ENCODE measurements around the gene SLIT1. TPM values are rescaled to one million over a fixed set of nuclear protein-coding genes. Genes with fewer than 3 reads are reported as not detected.

SLIT1 gene
- total and polyA plus RNA-seq, 3 donors from 2014 or later: 1.9 to 4.6 (median 2.5) TPM

DNA sequence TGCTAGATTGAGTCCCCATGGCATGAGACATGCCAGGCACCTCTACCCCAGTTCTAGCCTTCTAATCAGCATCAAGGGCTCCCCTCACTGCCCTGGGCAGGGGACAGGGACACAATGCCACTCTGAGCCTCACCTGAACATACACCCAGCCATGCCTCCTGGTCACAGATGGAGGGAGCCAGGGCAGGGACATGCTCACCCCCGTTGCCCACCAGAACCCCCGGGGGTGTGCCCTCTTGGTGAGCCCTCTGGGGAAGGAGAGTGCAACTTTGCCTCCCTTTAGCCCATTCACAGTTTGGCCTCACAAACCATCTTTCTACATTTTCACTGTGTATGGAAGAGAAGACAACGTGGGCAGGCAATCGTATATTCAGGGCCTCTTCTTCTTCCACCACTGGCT lies 186.4 kb downstream of the SLIT1 start:
- H3K36me3 ChIP-seq (ENCODE audit: low read depth, missing control alignments): no peaks in the 10 kb centered on the region
- 96 to 98% methylated on average over 4 of the region's 4 CpGs for WGBS, 2 donors
- no peak for DNase-seq
- H3K27me3 ChIP-seq: no peaks in the 10 kb centered on the region
- H3K9me3 ChIP-seq: no peaks in the 10 kb centered on the region
- TF ChIP-seq, protein P1, sequence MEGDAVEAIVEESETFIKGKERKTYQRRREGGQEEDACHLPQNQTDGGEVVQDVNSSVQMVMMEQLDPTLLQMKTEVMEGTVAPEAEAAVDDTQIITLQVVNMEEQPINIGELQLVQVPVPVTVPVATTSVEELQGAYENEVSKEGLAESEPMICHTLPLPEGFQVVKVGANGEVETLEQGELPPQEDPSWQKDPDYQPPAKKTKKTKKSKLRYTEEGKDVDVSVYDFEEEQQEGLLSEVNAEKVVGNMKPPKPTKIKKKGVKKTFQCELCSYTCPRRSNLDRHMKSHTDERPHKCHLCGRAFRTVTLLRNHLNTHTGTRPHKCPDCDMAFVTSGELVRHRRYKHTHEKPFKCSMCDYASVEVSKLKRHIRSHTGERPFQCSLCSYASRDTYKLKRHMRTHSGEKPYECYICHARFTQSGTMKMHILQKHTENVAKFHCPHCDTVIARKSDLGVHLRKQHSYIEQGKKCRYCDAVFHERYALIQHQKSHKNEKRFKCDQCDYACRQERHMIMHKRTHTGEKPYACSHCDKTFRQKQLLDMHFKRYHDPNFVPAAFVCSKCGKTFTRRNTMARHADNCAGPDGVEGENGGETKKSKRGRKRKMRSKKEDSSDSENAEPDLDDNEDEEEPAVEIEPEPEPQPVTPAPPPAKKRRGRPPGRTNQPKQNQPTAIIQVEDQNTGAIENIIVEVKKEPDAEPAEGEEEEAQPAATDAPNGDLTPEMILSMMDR (IDR thresholded peaks at IDR 0.05): no peak
- TF ChIP-seq POLR2A (IDR thresholded peaks at IDR 0.05): no peak
- H3K4me1 ChIP-seq: no peaks in the 10 kb centered on the region
- intact Hi-C loops (cut with DNase I; ENCODE audit: low total_unique reads): no loop called here
- H3K4me3 ChIP-seq: no peak overlapping the region
- no peak overlapping the region for H3K27ac ChIP-seq

DNA sequence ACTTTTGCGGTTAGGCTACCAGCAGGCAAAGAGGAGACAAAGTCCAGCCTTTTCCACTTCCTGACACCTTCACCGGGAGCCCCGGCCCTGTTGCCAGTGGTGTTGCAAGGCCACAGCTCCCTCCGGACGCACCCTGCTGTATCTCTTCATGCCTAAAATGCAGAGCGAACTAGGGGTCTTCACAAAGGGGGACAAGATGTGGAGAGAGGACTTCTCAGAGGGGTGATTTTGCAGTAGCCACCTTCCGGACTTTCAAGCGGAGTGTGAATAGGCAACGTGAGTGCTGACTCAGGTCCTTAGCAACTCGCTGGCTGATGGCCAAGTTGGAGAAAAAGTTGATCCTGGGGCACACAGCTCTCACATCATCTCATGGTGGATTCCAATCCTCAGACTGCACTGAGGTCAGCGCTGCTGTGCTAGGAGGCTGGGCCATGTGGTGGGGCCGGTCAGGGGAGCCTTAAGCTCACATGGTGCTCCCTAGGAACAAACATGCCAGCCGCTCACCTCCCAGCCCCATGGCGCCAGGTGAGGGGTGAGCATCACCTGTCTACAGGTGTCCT lies 187.3 kb downstream of the SLIT1 start:
- TF ChIP-seq, protein P1 (IDR thresholded peaks at IDR 0.05): no peak
- TF ChIP-seq POLR2A (IDR thresholded peaks at IDR 0.05): no peak
- no peak for DNase-seq
- Histone ChIP-seq H3K27ac (no peak overlapping the region), H3K9me3 (no peaks in the 10 kb centered on the region), H3K36me3 (ENCODE audit: low read depth, missing control alignments) (no peaks in the 10 kb centered on the region), H3K4me1 (no peaks in the 10 kb centered on the region), H3K4me3 (no peak overlapping the region), H3K27me3 (no peaks in the 10 kb centered on the region)
- WGBS, 2 donors: 76 to 87% methylated on average over 10 to 14 of the region's 14 CpGs
- intact Hi-C loops (cut with DNase I; ENCODE audit: low total_unique reads): no loop called here

DNA sequence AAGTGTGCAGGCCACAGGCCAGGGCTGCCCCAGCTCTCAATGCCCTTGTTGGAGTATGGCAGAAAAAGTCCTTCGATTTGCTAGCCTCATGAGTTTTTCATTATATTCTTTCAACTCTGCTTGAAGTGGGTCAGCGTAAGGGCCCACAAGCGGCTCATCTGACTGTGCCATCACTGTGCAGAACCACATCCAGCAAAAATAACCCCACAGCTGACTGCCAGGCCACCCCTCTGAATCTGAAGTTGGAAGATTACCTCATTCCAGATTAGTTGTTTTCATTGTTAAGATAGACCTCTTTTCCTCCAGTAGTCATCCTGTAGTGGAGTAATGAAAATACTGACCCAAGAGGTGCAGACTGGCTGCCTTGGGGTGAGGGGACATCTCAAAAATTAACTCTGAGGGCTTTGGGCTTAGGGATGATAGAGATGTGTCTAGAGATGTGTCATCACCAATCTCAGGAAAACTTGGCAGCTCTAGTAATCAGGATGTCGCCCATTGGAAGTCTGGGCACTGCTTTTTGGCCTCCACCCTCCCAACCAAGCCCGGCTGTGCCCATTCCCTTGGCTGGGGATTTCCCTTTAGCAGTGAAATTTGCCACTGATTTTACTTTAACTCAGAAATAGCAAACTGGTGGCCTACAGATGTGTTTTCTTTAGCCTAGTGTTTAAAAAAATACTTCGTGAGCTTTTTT lies 189.3 kb downstream of the SLIT1 start:
- Histone ChIP-seq H3K4me1 (no peaks in the 10 kb centered on the region), H3K27me3 (no peaks in the 10 kb centered on the region), H3K9me3 (no peaks in the 10 kb centered on the region), H3K4me3 (no peak overlapping the region), H3K27ac (no peak overlapping the region), H3K36me3 (ENCODE audit: low read depth, missing control alignments) (no peaks in the 10 kb centered on the region)
- intact Hi-C loops (cut with DNase I; ENCODE audit: low total_unique reads): no loop called here
- TF ChIP-seq, protein P1 (IDR thresholded peaks at IDR 0.05): no peak
- TF ChIP-seq POLR2A (IDR thresholded peaks at IDR 0.05): no peak
- DNase-seq: no peak
- WGBS, 2 donors: 90 to 91% methylated on average over 6 of the region's 6 CpGs

DNA sequence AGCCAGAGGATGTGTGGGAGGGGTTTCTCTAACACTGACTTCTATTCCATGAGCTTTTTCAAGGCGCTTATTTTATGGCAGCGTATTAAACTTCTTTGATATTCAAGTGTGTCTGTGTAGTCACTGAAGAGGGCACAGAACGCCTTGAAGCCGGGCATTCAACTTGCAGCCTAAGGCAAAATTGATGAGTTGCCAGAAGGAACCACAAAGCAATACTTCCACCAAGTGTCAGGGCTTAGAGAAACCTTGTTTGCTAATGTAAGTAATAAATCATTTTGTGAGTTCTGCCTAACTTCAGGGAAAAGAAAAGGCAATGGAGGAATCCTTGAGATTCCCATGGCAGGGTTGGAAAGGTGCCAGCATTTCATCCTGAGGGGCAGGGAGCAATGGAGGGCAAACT lies 189.9 kb downstream of the SLIT1 start:
- Histone ChIP-seq H3K4me3 (no peak overlapping the region), H3K27me3 (no peaks in the 10 kb centered on the region), H3K4me1 (no peaks in the 10 kb centered on the region), H3K27ac (no peak overlapping the region), H3K9me3 (no peaks in the 10 kb centered on the region), H3K36me3 (ENCODE audit: low read depth, missing control alignments) (no peaks in the 10 kb centered on the region)
- no peak for TF ChIP-seq POLR2A (IDR thresholded peaks at IDR 0.05)
- TF ChIP-seq, protein P1 (IDR thresholded peaks at IDR 0.05): no peak
- intact Hi-C loops (cut with DNase I; ENCODE audit: low total_unique reads): no loop called here
- DNase-seq: no peak
- 59 to 61% methylated on average over 4 of the region's 4 CpGs for WGBS, 2 donors

DNA sequence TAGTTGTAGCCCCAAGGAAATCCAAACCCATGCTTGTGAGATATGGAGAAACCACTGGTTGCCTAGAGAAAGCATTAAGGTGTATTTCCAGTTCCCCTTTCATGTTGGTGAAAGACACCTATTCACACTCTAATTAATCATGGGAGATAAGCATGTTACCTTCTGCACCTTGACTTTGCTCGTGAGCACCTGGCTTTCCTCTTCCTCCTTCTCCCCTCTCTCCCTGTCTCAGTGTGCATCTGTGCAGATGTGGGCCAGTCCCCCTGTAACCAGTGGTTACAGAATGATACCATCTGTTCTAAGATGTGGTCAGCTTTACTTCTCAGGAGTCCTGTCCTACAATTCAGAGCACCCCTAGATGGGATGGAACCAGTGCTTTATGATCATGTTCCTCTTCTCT lies 193.0 kb downstream of the SLIT1 start:
- peaks cover 4% of the 10 kb centered on the region for H3K4me1 ChIP-seq

More for the DNA sequence above, 193.0 kb downstream of the SLIT1 start:
- H3K27ac ChIP-seq: no peak overlapping the region
- no peak for TF ChIP-seq POLR2A (IDR thresholded peaks at IDR 0.05)
- TF ChIP-seq, protein P1 (IDR thresholded peaks at IDR 0.05): no peak
- WGBS, 2 donors: 71 to 94% methylated on average over 1 of the region's 1 CpG
- no peak overlapping the region for H3K4me3 ChIP-seq
- intact Hi-C loops (cut with DNase I; ENCODE audit: low total_unique reads): no loop called here
- H3K27me3 ChIP-seq: no peaks in the 10 kb centered on the region
- no peaks in the 10 kb centered on the region for H3K9me3 ChIP-seq
- H3K36me3 ChIP-seq (ENCODE audit: low read depth, missing control alignments): no peaks in the 10 kb centered on the region
- no peak for DNase-seq

Data from testis (tissue), 3 donors.